HG03469 (cell line): Measurements from ENCODE around the gene ETV7.
"Not testable (repeated sequence)": the region's sequence is repeated elsewhere in the genome, so short reads cannot be mapped to it uniquely, and the experiment has no call there.

ENCODE experiments used
- ATAC-seq: cut with Tn5 transposase; IDR thresholded peaks from one replicate; pipeline ENCODE4 v1.9.1; 2021; ENCODE audit warnings: mild to moderate bottlenecking, moderate library complexity, moderate number of reproducible peaks; ENCODE audit not compliant: unreplicated experiment

The ETV7 gene

GRCh38 chr6:36345681-36346466, 41.6 kb downstream of the ETV7 start:
- no peak for ATAC-seq

- ATAC-seq, result no peak
These were observed 44.3 kb downstream of the ETV7 start for GRCh38 chr6:36343109-36343680.

- ATAC-seq, result no peak
These were observed 46.6 kb downstream of the ETV7 start for GRCh38 chr6:36340618-36341454.

GRCh38 chr6:36340306-36340617, 47.2 kb downstream of the ETV7 start:
- ATAC-seq, result no peak

- no peak for ATAC-seq
These were observed 48.3 kb downstream of the ETV7 start for GRCh38 chr6:36339146-36339545.

- ATAC-seq, result not testable (repeated sequence)
These were observed 49.2 kb downstream of the ETV7 start for GRCh38 chr6:36338223-36338622.

- no peak for ATAC-seq
These were observed 49.7 kb downstream of the ETV7 start for GRCh38 chr6:36337814-36338213.

- no peak for ATAC-seq
These were observed 50.7 kb downstream of the ETV7 start, which contains the start of gene BNIP5 for GRCh38 chr6:36336779-36337241. Gene BNIP5 (minus strand): TSS chr6:36336888. CDS start chr6:36330690, 6,198 bp downstream.

- ATAC-seq, result no peak
These were observed 51.2 kb downstream of the ETV7 start for GRCh38 chr6:36336208-36336710.

- no peak for ATAC-seq
These were observed 51.8 kb downstream of the ETV7 start for GRCh38 chr6:36335465-36336207.

- ATAC-seq, result no peak
These were observed 52.5 kb downstream of the ETV7 start for GRCh38 chr6:36334832-36335459.

- ATAC-seq, result no peak
These were observed 53.3 kb downstream of the ETV7 start for GRCh38 chr6:36333931-36334725.

- no peak for ATAC-seq
These were observed 54.1 kb downstream of the ETV7 start for GRCh38 chr6:36333171-36333895.

- ATAC-seq, result no peak
These were observed 56.1 kb downstream of the ETV7 start for GRCh38 chr6:36331381-36331780.

- ATAC-seq, result no peak
These were observed 57.1 kb downstream of the ETV7 start for GRCh38 chr6:36330366-36330765.

GRCh38 chr6:36329798-36330291, 57.6 kb downstream of the ETV7 start:
- no peak for ATAC-seq

GRCh38 chr6:36328600-36328999, 58.9 kb downstream of the ETV7 start:
- ATAC-seq, result no peak

GRCh38 chr6:36327919-36328236, 59.6 kb downstream of the ETV7 start:
- no peak for ATAC-seq
